Limb (tissue), 2 donors: ENCODE data around the gene NME9.

Source experiments
- DNase-seq, 2 donors: peaks; one replicate each; pipeline ENCODE4 v3.0.0-alpha.2; 2016; ENCODE audit errors: extremely low spot score in 2 of 2

Gene NME9

GRCh38 chr3:138284079-138284478 is 45.6 kb downstream of the NME9 start:
- no peak for DNase-seq

- no peak for DNase-seq
Measured at GRCh38 chr3:138282836-138283235, 46.8 kb downstream of the NME9 start.

DNA sequence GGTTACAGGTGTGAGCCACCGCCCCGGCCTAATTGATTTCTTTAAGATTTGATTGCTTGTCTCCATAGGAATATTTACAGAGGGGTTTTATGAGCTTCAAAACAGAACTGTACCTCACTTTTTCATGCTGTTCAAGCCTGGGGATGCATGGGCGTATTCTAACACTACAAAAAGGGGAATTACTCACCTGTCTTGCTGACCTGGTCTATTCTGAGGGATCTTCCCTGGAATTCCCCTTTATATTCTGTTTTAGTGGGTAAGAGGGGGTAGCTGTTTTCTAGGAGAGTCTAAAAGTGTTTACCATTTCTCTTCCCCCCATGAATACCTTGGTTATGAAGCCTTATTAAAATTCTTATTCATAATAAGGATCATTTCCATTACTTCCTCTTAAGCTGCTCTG is 48.1 kb downstream of the NME9 start:
- DNase-seq, result no peak

- DNase-seq, result no peak
Measured at GRCh38 chr3:138271189-138271794, 58.4 kb downstream of the NME9 start.

GRCh38 chr3:138270245-138270644 is 59.4 kb downstream of the NME9 start:
- no peak for DNase-seq

- no peak for DNase-seq
Measured at GRCh38 chr3:138267083-138267482, 62.6 kb downstream of the NME9 start.

DNA sequence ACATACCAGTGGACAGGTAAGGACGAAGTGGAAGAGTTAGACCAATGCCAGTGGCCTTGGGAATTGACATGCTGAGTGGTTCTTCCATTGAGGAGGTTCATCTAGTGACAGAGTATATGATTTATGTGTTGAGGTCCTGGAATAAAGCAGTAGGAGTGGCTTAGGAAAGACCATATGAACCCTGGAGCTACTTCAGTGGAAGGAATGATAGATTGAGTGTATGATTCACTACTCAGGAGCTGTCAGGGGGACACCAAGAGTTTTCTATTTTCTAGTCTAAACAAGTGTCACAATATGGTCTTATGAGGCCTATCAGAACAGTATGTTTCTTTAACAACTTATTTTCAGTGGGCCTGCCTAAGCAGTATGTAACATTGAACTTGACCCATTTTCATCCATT is 63.9 kb downstream of the NME9 start:
- no peak for DNase-seq

DNA sequence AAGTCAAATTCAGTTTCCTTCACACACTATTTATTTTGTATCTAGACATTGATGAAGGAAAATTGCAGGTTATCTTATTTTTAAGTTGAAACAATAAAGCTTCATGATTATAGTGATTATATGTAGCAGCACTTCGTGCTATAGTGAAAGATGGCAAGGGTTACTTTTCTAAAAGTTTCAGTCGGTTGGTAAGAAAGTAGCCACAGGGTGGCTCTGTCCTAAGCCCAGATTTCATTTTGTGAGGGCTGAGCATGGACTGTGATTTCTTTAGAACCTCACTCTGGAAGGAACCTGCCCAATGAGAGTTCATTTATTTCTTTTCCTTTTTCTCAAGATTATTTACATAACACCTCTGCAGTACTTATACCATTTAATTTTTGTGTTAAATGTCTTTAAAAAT is 66.5 kb downstream of the NME9 start:
- DNase-seq, result no peak

DNA sequence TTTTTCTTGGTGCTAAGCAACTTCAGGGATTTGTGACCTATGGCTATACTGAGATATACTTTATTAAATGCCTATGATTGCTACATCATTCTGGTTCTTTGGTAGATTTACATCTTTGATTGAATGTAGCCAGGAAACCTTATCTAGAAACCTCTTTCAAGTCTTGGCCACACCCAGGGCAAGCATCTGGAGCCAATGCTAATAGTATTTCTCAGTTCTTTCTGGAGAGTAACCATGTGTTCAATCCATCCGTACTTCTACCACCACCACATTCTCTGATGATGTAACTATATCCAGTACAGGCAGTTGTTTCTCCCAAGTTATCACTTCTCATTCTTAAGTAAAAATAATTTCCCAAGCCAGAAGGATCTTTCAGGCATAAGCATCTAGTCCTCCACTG is 69.0 kb downstream of the NME9 start:
- no peak for DNase-seq

DNA sequence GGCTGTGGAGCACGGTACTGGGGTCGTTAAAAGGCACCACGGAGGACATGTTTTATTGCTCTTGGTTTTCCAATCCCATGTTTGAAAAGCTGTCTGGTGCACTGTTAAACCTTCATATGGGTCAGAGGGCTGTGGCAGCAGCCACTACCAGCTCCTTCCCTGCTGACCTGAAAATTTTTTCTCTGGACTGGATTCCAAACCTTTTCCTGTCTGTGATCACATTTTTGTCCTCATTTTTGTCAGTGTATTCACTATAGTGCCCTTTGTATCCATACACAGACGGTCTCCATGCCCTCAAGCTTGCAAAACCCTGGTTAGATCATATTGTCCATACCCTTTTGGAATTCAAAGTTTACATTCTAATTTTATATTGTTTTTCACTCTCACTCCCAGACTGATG is 70.5 kb downstream of the NME9 start:
- DNase-seq, result no peak

DNA sequence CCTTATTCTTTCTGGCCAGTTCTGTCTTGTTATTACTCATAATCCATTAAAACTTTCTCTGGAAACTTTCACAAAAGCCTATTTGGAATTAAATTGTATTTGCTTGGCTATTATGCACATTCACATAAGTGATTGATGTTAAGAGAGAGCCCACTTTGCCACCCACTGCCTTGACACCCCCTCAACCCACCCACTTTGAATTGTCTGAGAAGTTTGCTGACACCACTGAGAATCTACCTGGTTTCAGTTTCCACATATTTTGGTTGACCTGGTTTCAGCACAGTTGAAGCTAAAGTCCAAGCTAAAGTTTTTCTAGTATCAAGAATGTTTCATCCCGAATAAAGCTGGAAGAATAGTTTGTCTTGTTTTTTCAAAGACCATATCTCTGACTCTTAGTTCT is 71.7 kb downstream of the NME9 start:
- no peak for DNase-seq

DNA sequence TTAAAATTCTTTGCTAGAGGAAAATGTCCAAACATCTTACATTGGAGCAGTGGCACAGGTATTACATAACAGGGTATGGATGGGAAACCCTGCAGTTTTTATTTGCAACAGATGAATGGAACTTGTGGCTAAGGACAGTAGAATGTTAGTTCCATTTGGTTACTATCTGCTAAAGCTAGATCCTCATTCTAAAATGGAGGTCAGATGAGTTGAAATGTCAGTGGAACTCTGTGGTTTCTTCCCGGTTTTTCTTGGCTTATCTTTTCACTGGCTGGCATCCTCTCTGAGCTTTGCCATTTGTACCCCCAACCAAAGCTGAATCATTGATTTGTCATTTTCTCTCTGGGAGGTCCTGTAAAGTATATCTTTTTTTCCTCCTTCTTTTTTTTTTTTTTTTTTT is 73.6 kb downstream of the NME9 start:
- DNase-seq, result no peak

GRCh38 chr3:138254216-138254615 is 75.4 kb downstream of the NME9 start:
- no peak for DNase-seq

- no peak for DNase-seq
Measured at GRCh38 chr3:138253609-138254008, 76.0 kb downstream of the NME9 start.
